Common myeloid progenitor, CD34-positive (primary cell): ENCODE measurements around the gene OTOL1.
"Not testable (repeated sequence)": the region's sequence is repeated elsewhere in the genome, so short reads cannot be mapped to it uniquely, and the experiment has no call there.

Experiments
- CTCF ChIA-PET: fragments of 350-600 bp; sonication (Branson Sonifier 250); formaldehyde crosslinking; loops from one replicate; lab custom pipeline; 2021; ENCODE audit warnings: antibody characterized with exemption; lab: Charles Lee
- POLR2A ChIA-PET: fragments of 350-600 bp; sonication (Branson Sonifier 250); formaldehyde crosslinking; loops from one replicate; lab custom pipeline; 2021; ENCODE audit warnings: antibody characterized with exemption; lab: Charles Lee
- DNase-seq, 3 donors: peaks; one replicate each; pipeline versions ENCODE4 v3.0.0 to v3.0.0-alpha.2; 2013
- H3K27ac ChIP-seq, 2 experiments: 1 replicate in 1 of 2; 2 replicates in 1 of 2; pipeline ENCODE4 v1.7.0; 2013; ENCODE audit warnings: inconsistent platforms in 2 of 2, low read length in 2 of 2, mild to moderate bottlenecking in 2 of 2, low read depth in 1 of 2, moderate library complexity in 1 of 2; ENCODE audit not compliant: severe bottlenecking in 2 of 2, insufficient read depth in 1 of 2, poor library complexity in 1 of 2
- H3K27me3 ChIP-seq, 5 experiments: replicated peaks in 2 of 5; 1 replicate in 3 of 5; 2 replicates in 2 of 5; pipeline versions ENCODE4 v1.6.1 to v1.7.0; 2013; ENCODE audit warnings: low read length in 4 of 5, mild to moderate bottlenecking in 2 of 5, moderate library complexity in 2 of 5, inconsistent platforms in 1 of 5; ENCODE audit not compliant: insufficient read depth in 5 of 5, control insufficient read depth in 4 of 5
- H3K36me3 ChIP-seq, 4 experiments: 1 replicate in 2 of 4; 2 replicates in 2 of 4; pipeline versions ENCODE4 v1.6.1 to v1.7.0; 2013; ENCODE audit warnings: low read length in 3 of 4, control low read depth in 1 of 4, mild to moderate bottlenecking in 1 of 4; ENCODE audit not compliant: control insufficient read depth in 4 of 4, insufficient read depth in 4 of 4
- H3K4me1 ChIP-seq, 4 experiments: 1 replicate in 3 of 4; 2 replicates in 1 of 4; pipeline versions ENCODE4 v1.6.1 to v1.7.1; 2013; ENCODE audit warnings: low read length in 3 of 4, mild to moderate bottlenecking in 3 of 4, control low read depth in 1 of 4, inconsistent platforms in 1 of 4, moderate library complexity in 1 of 4; ENCODE audit not compliant: control insufficient read depth in 4 of 4, insufficient read depth in 4 of 4; ENCODE audit errors: control extremely low read depth in 1 of 4
- H3K4me3 ChIP-seq, 7 experiments: 1 replicate in 4 of 7; 2 replicates in 3 of 7; pipeline versions ENCODE4 v1.5.1 to v1.7.0; 2013; ENCODE audit warnings: mild to moderate bottlenecking in 7 of 7, low read length in 6 of 7, moderate library complexity in 6 of 7, inconsistent platforms in 2 of 7, low read depth in 2 of 7, control low read depth in 1 of 7; ENCODE audit not compliant: insufficient read depth in 4 of 7, control insufficient read depth in 1 of 7; ENCODE audit errors: extremely low read depth in 1 of 7
- H3K9me3 ChIP-seq, 5 experiments: 1 replicate in 4 of 5; 2 replicates in 1 of 5; pipeline versions ENCODE4 v1.6.1 to v1.7.1; 2013; ENCODE audit warnings: low read length in 4 of 5, mild to moderate bottlenecking in 2 of 5, inconsistent platforms in 1 of 5, low read depth in 1 of 5, moderate library complexity in 1 of 5; ENCODE audit not compliant: control insufficient read depth in 4 of 5, insufficient read depth in 2 of 5; ENCODE audit errors: control extremely low read depth in 1 of 5
- WGBS: methylation state at CpG from one replicate; pipeline ENCODE4 v1.1.5; 2013; ENCODE audit not compliant: insufficient coverage; 5-methylcytosine and 5-hydroxymethylcytosine counted together

The OTOL1 gene

GRCh38 chr3:161474139-161474538 lies 22.5 kb upstream of the OTOL1 start:
- Histone ChIP-seq H3K27ac (no peak overlapping the region), H3K27me3 (peaks cover 0 to 2% (median 0%) of the 10 kb centered on the region in 5 experiments), H3K4me1 (no peaks in the 10 kb centered on the region), H3K9me3 (peaks cover 0 to 3% (median 0%) of the 10 kb centered on the region in 5 experiments), H3K4me3 (no peak overlapping the region), H3K36me3 (no peaks in the 10 kb centered on the region)
- DNase-seq, result no peak
- POLR2A ChIA-PET, result no interaction called here
- WGBS, result no CpG with 5 or more reads among the region's 2 CpGs
- CTCF ChIA-PET, result no interaction called here

GRCh38 chr3:161474741-161475140 lies 21.9 kb upstream of the OTOL1 start:
- no CpG with 5 or more reads among the region's 4 CpGs for WGBS

GRCh38 chr3:161475206-161475605 lies 21.4 kb upstream of the OTOL1 start:
- Histone ChIP-seq H3K36me3 (no peaks in the 10 kb centered on the region), H3K27me3 (peaks cover 0 to 5% (median 0%) of the 10 kb centered on the region in 5 experiments), H3K27ac (no peak overlapping the region), H3K4me1 (no peaks in the 10 kb centered on the region), H3K4me3 (no peak overlapping the region), H3K9me3 (peaks cover 0 to 3% (median 0%) of the 10 kb centered on the region in 5 experiments)
- no peak for DNase-seq
- POLR2A ChIA-PET, result no interaction called here
- CTCF ChIA-PET, result no interaction called here

More at GRCh38 chr3:161474741-161475140, 21.9 kb upstream of the OTOL1 start:
- no peaks in the 10 kb centered on the region for H3K36me3 ChIP-seq
- DNase-seq, result no peak
- no peak overlapping the region for H3K4me3 ChIP-seq
- H3K9me3 ChIP-seq, result peaks cover 0 to 3% (median 0%) of the 10 kb centered on the region in 5 experiments
- no peak overlapping the region for H3K27ac ChIP-seq
- CTCF ChIA-PET, result no interaction called here
- H3K4me1 ChIP-seq, result no peaks in the 10 kb centered on the region
- POLR2A ChIA-PET, result no interaction called here
- peaks cover 0 to 2% (median 0%) of the 10 kb centered on the region in 5 experiments for H3K27me3 ChIP-seq

- ChIA-PET POLR2A (no interaction called here), CTCF (no interaction called here)
- H3K4me1 ChIP-seq, result no peaks in the 10 kb centered on the region
- H3K4me3 ChIP-seq, result no peak overlapping the region
- no peak overlapping the region for H3K27ac ChIP-seq
- H3K36me3 ChIP-seq, result no peaks in the 10 kb centered on the region
- peaks cover 0 to 3% (median 0%) of the 10 kb centered on the region in 5 experiments for H3K9me3 ChIP-seq
- H3K27me3 ChIP-seq, result peaks cover 0 to 5% (median 0%) of the 10 kb centered on the region in 5 experiments
- DNase-seq, result no peak
Observed at GRCh38 chr3:161475905-161476304, 20.7 kb upstream of the OTOL1 start.

GRCh38 chr3:161484226-161484625 lies 12.4 kb upstream of the OTOL1 start:
- DNase-seq, result no peak
- WGBS, result 100% methylated on average over 1 of the region's 1 CpG
- Histone ChIP-seq H3K27me3 (peaks cover 0 to 9% (median 2%) of the 10 kb centered on the region in 5 experiments), H3K4me1 (no peaks in the 10 kb centered on the region), H3K4me3 (no peak overlapping the region), H3K9me3 (no peaks in the 10 kb centered on the region), H3K36me3 (no peaks in the 10 kb centered on the region), H3K27ac (no peak overlapping the region)
- ChIA-PET CTCF (no interaction called here), POLR2A (no interaction called here)

GRCh38 chr3:161488284-161488683 lies 8.3 kb upstream of the OTOL1 start:
- H3K4me3 ChIP-seq, H3K9me3 ChIP-seq, CTCF ChIA-PET, H3K27me3 ChIP-seq, DNase-seq, H3K27ac ChIP-seq, POLR2A ChIA-PET, H3K4me1 ChIP-seq, H3K36me3 ChIP-seq: not testable (repeated sequence)
- no CpG with 5 or more reads among the region's 1 CpG for WGBS

- peaks cover 0 to 2% (median 0%) of the 10 kb centered on the region in 5 experiments for H3K27me3 ChIP-seq
- no peak overlapping the region for H3K4me3 ChIP-seq
- H3K36me3 ChIP-seq, result no peaks in the 10 kb centered on the region
- H3K9me3 ChIP-seq, result no peaks in the 10 kb centered on the region
- CTCF ChIA-PET, result no interaction called here
- H3K4me1 ChIP-seq, result no peaks in the 10 kb centered on the region
- H3K27ac ChIP-seq, result no peak overlapping the region
- DNase-seq, result no peak
- POLR2A ChIA-PET, result no interaction called here
Observed at GRCh38 chr3:161489395-161489794, 7.2 kb upstream of the OTOL1 start.
